ENCODE data around the gene SFXN3. TPM values are rescaled to one million over a fixed set of nuclear protein-coding genes. Genes with fewer than 3 reads are reported as not detected.

The SFXN3 gene
- total and polyA plus RNA-seq, 10 of the 15 experiments (the other 5 are each of a cell fraction or from before 2014, with no cell fraction given) = 0.05 to 11.3 (median 1.2) TPM

DNA sequence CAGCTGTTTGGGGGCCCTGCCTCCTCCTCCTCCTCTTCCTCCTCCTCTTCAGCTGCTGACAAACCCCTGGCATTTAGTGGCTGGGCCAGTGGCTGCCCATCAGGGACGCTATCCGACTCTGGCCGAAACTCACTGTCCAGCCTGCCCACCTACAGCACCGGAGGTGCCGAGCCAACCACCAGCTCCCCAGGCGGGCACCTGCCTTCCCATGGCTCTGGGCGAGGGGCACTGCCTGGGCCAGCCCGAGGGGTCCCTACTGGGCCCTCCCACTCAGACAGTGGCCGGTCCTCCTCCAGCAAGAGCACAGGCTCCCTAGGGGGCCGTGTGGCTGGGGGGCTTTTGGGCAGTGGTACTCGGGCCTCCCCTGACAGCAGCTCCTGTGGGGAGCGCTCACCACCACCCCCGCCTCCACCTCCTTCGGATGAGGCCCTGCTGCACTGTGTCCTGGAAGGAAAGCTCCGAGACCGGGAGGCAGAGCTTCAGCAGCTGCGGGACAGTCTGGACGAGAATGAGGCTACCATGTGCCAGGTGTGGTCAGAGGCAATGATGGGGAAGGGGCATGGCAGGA lies 27.3 kb upstream of the SFXN3 start (continued):
- TF ChIP-seq HCFC1 (IDR thresholded peaks at IDR 0.05; ENCODE audit: low read length) (no peak), NR2C1 (IDR thresholded peaks at IDR 0.05) (no peak), ZNF274 (IDR thresholded peaks at IDR 0.05; ENCODE audit: insufficient read depth, insufficient read length) (no peak), TAF1 (IDR thresholded peaks at IDR 0.05; ENCODE audit: borderline replicate concordance, low read depth, low read length) (no peak), NFYA (IDR thresholded peaks at IDR 0.05; ENCODE audit: borderline replicate concordance, low read depth, low read length) (no peak)
- TF ChIP-seq, protein P1, sequence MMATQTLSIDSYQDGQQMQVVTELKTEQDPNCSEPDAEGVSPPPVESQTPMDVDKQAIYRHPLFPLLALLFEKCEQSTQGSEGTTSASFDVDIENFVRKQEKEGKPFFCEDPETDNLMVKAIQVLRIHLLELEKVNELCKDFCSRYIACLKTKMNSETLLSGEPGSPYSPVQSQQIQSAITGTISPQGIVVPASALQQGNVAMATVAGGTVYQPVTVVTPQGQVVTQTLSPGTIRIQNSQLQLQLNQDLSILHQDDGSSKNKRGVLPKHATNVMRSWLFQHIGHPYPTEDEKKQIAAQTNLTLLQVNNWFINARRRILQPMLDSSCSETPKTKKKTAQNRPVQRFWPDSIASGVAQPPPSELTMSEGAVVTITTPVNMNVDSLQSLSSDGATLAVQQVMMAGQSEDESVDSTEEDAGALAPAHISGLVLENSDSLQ (IDR thresholded peaks at IDR 0.05) = no peak

DNA sequence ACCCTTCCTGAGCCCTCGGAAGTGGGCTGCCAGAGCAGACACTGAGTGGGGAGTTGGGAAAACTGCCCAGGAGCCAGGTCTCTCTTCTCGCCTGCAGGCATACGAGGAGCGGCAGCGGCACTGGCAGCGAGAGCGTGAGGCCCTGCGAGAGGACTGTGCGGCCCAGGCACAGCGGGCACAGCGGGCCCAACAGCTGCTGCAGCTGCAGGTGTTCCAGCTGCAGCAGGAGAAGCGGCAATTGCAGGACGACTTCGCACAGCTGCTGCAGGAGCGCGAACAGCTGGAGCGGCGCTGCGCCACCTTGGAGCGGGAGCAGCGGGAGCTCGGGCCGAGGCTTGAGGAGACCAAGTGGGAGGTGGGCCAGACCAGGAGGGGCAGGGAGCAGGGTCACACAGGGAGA lies 25.7 kb upstream of the SFXN3 start:
- Histone ChIP-seq H3K9ac (ENCODE audit: control insufficient read depth, insufficient read depth, low read length) (no peak overlapping the region), H3K4me3 (no peak overlapping the region), H3K27ac (ENCODE audit: control insufficient read depth, insufficient read depth) (no peak overlapping the region), H3K27me3 (replicated peaks in 1 of 2; ENCODE audit: control insufficient read depth in 2 of 2, insufficient read depth in 2 of 2, low read length in 1 of 2) (no peaks in the 10 kb centered on the region), H3K9me3 (replicated peaks; ENCODE audit: control insufficient read depth, insufficient read depth, low read length) (no peaks in the 10 kb centered on the region), H3K79me2 (ENCODE audit: control insufficient read depth, insufficient read depth, low read length) (no peaks in the 10 kb centered on the region), H3K4me2 (ENCODE audit: control insufficient read depth, insufficient read depth) (no peak overlapping the region), H3K36me3 (ENCODE audit: control insufficient read depth in 2 of 2, insufficient read depth in 2 of 2, low read length in 1 of 2) (peaks cover 0 to 2% of the 10 kb centered on the region in 2 experiments; a peak in 3 of 4 replicates), H2AFZ (ENCODE audit: control insufficient read depth, low read depth, low read length) (no peak overlapping the region), H3K4me1 (ENCODE audit: control insufficient read depth, insufficient read depth, low read length) (peaks cover 4% of the 10 kb centered on the region; the same call in 1 of the 2 replicates), H4K20me1 (ENCODE audit: control insufficient read depth, insufficient read depth) (no peaks in the 10 kb centered on the region)
- ChIA-PET POLR2A (no interaction called here), RAD21 (ENCODE audit: unreplicated experiment) (interaction anchor here (1.5 kb wide), 1 partner anchor 9 kb away, joined by 5 read pairs; no protein-coding TSS in a partner anchor), CTCF (interaction anchor here (0.6 to 2.5 kb wide), 3 partner anchors 11 to 943 kb away, joined by 3 to 8 read pairs (median 4); partner anchors contain the start of genes PDZD7 and SFXN3), SMC1A (ENCODE audit: uncharacterized antibody, unreplicated experiment) (interaction anchor here (0.7 kb wide), 1 partner anchor 134 kb away, joined by 3 read pairs; no protein-coding TSS in a partner anchor)
- intact Hi-C loops (cut with micrococcal nuclease; ENCODE audit: unreplicated experiment) = no loop called here
- FAIRE-seq (no peak), DNase-seq (ENCODE audit: low read depth, low spot score) (no peak), ATAC-seq (no peak)
- no TSS peak for BruUV-seq (replicated peaks)
- 95% methylated on average over 23 of the region's 23 CpGs for WGBS (ENCODE audit: insufficient coverage, insufficient replicate concordance, low lambda C conversion rate, missing lambda C conversion rate)
- in situ Hi-C loops (cut with MboI) = no loop called here
- TF ChIP-seq EZH2 (IDR thresholded peaks at IDR 0.05; ENCODE audit: borderline replicate concordance, control insufficient read depth, low read depth, low read length) (no peak), ZNF207 (IDR thresholded peaks at IDR 0.05; ENCODE audit: borderline replicate concordance) (no peak), NBN (IDR thresholded peaks at IDR 0.05) (no peak), STAT1 (conservative IDR thresholded peaks at IDR 0.05) (no peak), BRCA1 (IDR thresholded peaks at IDR 0.05; ENCODE audit: low read depth, low read length) (no peak), WRNIP1 (IDR thresholded peaks at IDR 0.05; ENCODE audit: borderline replicate concordance, low read depth, low read length) (no peak), ATF7 (IDR thresholded peaks at IDR 0.05; ENCODE audit: low read depth) (no peak), ZNF274 (IDR thresholded peaks at IDR 0.05; ENCODE audit: insufficient read depth, insufficient read length) (no peak)
- TF ChIP-seq, protein P2, sequence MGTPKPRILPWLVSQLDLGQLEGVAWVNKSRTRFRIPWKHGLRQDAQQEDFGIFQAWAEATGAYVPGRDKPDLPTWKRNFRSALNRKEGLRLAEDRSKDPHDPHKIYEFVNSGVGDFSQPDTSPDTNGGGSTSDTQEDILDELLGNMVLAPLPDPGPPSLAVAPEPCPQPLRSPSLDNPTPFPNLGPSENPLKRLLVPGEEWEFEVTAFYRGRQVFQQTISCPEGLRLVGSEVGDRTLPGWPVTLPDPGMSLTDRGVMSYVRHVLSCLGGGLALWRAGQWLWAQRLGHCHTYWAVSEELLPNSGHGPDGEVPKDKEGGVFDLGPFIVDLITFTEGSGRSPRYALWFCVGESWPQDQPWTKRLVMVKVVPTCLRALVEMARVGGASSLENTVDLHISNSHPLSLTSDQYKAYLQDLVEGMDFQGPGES (IDR thresholded peaks at IDR 0.05) = no peak
- TF ChIP-seq, protein P3, sequence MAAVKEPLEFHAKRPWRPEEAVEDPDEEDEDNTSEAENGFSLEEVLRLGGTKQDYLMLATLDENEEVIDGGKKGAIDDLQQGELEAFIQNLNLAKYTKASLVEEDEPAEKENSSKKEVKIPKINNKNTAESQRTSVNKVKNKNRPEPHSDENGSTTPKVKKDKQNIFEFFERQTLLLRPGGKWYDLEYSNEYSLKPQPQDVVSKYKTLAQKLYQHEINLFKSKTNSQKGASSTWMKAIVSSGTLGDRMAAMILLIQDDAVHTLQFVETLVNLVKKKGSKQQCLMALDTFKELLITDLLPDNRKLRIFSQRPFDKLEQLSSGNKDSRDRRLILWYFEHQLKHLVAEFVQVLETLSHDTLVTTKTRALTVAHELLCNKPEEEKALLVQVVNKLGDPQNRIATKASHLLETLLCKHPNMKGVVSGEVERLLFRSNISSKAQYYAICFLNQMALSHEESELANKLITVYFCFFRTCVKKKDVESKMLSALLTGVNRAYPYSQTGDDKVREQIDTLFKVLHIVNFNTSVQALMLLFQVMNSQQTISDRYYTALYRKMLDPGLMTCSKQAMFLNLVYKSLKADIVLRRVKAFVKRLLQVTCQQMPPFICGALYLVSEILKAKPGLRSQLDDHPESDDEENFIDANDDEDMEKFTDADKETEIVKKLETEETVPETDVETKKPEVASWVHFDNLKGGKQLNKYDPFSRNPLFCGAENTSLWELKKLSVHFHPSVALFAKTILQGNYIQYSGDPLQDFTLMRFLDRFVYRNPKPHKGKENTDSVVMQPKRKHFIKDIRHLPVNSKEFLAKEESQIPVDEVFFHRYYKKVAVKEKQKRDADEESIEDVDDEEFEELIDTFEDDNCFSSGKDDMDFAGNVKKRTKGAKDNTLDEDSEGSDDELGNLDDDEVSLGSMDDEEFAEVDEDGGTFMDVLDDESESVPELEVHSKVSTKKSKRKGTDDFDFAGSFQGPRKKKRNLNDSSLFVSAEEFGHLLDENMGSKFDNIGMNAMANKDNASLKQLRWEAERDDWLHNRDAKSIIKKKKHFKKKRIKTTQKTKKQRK (IDR thresholded peaks at IDR 0.05; ENCODE audit: low read depth, low read length) = no peak
